ENCODE measurements around the gene PCK2. TPM values are rescaled to one million over a fixed set of nuclear protein-coding genes. Genes with fewer than 3 reads are reported as not detected.

The PCK2 gene
- total RNA-seq, 4 donors from 2014 or later, result 74.4 to 238 (median 130) TPM

DNA sequence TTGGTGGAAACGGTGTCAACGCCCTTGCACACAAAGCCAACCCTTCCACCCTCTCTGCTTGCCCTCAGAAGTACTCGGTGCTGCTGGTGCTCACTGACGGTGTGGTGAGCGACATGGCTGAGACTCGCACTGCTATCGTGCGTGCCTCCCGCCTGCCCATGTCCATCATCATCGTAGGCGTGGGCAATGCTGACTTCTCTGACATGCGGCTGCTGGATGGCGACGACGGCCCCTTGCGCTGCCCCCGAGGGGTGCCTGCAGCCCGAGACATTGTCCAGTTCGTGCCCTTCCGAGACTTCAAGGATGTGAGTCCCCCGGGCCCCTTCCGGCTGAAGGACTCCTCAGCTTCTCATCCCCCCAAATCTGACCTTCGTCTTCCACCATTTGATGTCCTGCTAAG is 17.0 kb upstream of the PCK2 start:
- Histone ChIP-seq H3K9me3 (no peaks in the 10 kb centered on the region), H3K4me1 (peaks cover 0 to 19% (median 16%) of the 10 kb centered on the region in 4 donors), H3K27me3 (peaks cover 2% of the 10 kb centered on the region), H3K27ac (no peak overlapping the region), H3K4me3 (no peak overlapping the region), H3K36me3 (no peaks in the 10 kb centered on the region)
- in situ Hi-C loops (cut with MboI; ENCODE audit: low pct_ligation_motif_present in 1 of 4, low pct_unique_long_range_greater_than_20kb in 1 of 4, low sequenced_read_pairs in 3 of 4), result no loop called here
- 85 to 94% methylated on average over 4 to 23 of the region's 23 CpGs for WGBS, 2 donors (ENCODE audit: low coverage in 1 of 2)
- DNase-seq, result no peak
- no peak for TF ChIP-seq POLR2A (IDR thresholded peaks at IDR 0.05)
- TF ChIP-seq EP300 (IDR thresholded peaks at IDR 0.05; ENCODE audit: low read depth), result no peak
- TF ChIP-seq POLR2AphosphoS5 (IDR thresholded peaks at IDR 0.05), result no peak
- TF ChIP-seq, protein P1, sequence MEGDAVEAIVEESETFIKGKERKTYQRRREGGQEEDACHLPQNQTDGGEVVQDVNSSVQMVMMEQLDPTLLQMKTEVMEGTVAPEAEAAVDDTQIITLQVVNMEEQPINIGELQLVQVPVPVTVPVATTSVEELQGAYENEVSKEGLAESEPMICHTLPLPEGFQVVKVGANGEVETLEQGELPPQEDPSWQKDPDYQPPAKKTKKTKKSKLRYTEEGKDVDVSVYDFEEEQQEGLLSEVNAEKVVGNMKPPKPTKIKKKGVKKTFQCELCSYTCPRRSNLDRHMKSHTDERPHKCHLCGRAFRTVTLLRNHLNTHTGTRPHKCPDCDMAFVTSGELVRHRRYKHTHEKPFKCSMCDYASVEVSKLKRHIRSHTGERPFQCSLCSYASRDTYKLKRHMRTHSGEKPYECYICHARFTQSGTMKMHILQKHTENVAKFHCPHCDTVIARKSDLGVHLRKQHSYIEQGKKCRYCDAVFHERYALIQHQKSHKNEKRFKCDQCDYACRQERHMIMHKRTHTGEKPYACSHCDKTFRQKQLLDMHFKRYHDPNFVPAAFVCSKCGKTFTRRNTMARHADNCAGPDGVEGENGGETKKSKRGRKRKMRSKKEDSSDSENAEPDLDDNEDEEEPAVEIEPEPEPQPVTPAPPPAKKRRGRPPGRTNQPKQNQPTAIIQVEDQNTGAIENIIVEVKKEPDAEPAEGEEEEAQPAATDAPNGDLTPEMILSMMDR (IDR thresholded peaks at IDR 0.05), result no peak
- intact Hi-C loops (cut with DNase I; ENCODE audit: low total_unique reads), result no loop called here

DNA sequence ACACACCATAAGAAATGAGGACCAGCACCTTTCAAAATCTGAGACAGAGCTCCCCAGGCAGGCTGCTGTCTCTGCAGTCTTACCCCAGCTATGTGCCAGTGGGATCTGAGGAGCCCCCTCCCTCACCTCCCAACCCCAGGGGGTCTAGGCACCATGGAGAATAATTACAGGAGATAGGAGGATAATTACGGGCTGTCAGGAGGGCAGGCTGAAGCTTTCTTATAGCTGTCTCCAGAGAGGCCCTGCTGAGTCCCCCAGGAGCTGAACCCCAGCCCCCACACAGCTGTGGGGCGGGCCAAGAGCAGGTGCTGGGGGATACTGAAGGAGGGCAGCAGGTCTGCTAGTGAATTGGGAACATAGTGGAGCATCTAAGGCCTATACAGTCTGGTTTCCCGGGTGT is 16.0 kb upstream of the PCK2 start:
- H3K27me3 ChIP-seq, result no peaks in the 10 kb centered on the region
- no peak overlapping the region for H3K27ac ChIP-seq
- DNase-seq, result no peak
- WGBS, 2 donors (ENCODE audit: low coverage in 1 of 2), result 77 to 100% methylated on average over 1 to 3 of the region's 3 CpGs
- in situ Hi-C loops (cut with MboI; ENCODE audit: low pct_ligation_motif_present in 1 of 4, low pct_unique_long_range_greater_than_20kb in 1 of 4, low sequenced_read_pairs in 3 of 4), result no loop called here
- intact Hi-C loops (cut with DNase I; ENCODE audit: low total_unique reads), result no loop called here
- no peaks in the 10 kb centered on the region for H3K9me3 ChIP-seq
- H3K4me1 ChIP-seq, result peaks cover 0 to 17% (median 10%) of the 10 kb centered on the region in 4 donors
- TF ChIP-seq POLR2AphosphoS5 (IDR thresholded peaks at IDR 0.05) (no peak), EP300 (IDR thresholded peaks at IDR 0.05; ENCODE audit: low read depth) (no peak), POLR2A (IDR thresholded peaks at IDR 0.05) (no peak)
- TF ChIP-seq, protein P1 (IDR thresholded peaks at IDR 0.05), result no peak
- no peak overlapping the region for H3K4me3 ChIP-seq
- no peaks in the 10 kb centered on the region for H3K36me3 ChIP-seq

DNA sequence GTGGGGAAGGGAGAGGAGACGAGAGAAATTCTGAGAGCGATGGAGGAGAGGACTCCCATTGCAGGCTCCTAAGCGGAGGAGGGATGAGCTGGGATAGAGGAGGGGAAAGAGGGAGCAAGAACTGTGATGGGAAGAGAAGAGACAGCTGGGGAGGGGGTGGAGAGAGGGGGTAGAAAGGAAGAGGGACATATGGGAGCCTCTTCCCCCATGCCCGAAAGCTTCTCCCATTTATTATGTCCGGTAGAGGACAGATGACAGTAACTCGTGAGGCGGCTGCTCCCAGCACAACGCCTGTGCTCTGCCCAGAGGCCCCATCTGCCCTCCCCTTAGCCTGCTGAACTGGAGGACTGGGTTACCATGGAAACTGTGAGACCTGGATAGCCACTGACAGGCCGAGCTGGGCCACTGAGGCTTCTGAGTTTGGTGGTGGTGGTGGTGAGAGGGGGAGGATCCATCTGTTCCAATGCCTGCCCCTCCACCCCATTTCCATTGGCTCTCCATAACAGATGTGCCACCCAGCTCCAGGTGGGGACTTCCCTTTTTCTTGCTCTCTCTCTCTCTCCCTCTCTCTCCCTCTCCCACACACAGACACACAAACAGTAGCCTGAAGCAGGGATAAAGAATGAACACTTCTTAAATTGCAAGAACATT is 14.5 kb upstream of the PCK2 start:
- Histone ChIP-seq H3K36me3 (no peaks in the 10 kb centered on the region), H3K27me3 (no peaks in the 10 kb centered on the region), H3K27ac (no peak overlapping the region), H3K4me1 (peaks cover 0 to 17% (median 10%) of the 10 kb centered on the region in 4 donors), H3K9me3 (no peaks in the 10 kb centered on the region), H3K4me3 (no peak overlapping the region)
- no peak for DNase-seq
- 86 to 90% methylated on average over 8 to 9 of the region's 9 CpGs for WGBS, 2 donors (ENCODE audit: low coverage in 1 of 2)
- in situ Hi-C loops (cut with MboI; ENCODE audit: low pct_ligation_motif_present in 1 of 4, low pct_unique_long_range_greater_than_20kb in 1 of 4, low sequenced_read_pairs in 3 of 4), result no loop called here
- TF ChIP-seq POLR2A (IDR thresholded peaks at IDR 0.05) (no peak), POLR2AphosphoS5 (IDR thresholded peaks at IDR 0.05) (no peak)
- TF ChIP-seq, protein P1 (IDR thresholded peaks at IDR 0.05), result no peak
- intact Hi-C loops (cut with DNase I; ENCODE audit: low total_unique reads), result no loop called here

DNA sequence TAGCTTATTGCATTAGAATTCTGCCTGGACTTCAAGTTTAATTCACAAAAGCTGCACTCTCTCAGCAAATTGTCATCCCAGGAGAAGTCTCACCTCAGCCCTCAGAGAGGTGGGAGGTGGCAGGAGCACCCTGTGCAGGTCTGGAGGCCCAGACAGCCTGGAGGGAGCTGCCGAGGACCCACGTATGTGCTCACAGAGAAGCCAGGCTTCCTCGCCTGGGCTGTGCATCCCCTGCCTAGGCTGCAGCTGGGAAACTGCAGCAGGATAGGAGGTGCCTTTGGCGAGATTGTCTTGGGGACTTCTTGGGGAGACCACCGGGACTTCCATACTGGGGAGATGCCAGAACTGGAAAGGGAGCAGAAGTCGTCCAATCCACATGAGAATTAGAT is 14.0 kb upstream of the PCK2 start:
- Histone ChIP-seq H3K27ac (no peak overlapping the region), H3K27me3 (no peaks in the 10 kb centered on the region), H3K4me1 (peaks cover 0 to 17% (median 10%) of the 10 kb centered on the region in 4 donors), H3K36me3 (no peaks in the 10 kb centered on the region), H3K9me3 (no peaks in the 10 kb centered on the region), H3K4me3 (no peak overlapping the region)
- 91% methylated on average over 6 of the region's 6 CpGs; no CpG with 5 or more reads in 1 of the 2 donors for WGBS, 2 donors (ENCODE audit: low coverage in 1 of 2)
- intact Hi-C loops (cut with DNase I; ENCODE audit: low total_unique reads), result no loop called here
- in situ Hi-C loops (cut with MboI; ENCODE audit: low pct_ligation_motif_present in 1 of 4, low pct_unique_long_range_greater_than_20kb in 1 of 4, low sequenced_read_pairs in 3 of 4), result no loop called here
- TF ChIP-seq POLR2AphosphoS5 (IDR thresholded peaks at IDR 0.05) (no peak), EP300 (IDR thresholded peaks at IDR 0.05; ENCODE audit: low read depth) (no peak), POLR2A (IDR thresholded peaks at IDR 0.05) (no peak)
- TF ChIP-seq, protein P1 (IDR thresholded peaks at IDR 0.05), result no peak
- no peak for DNase-seq

Measured in transverse colon (tissue), 4 donors.